Prostate gland (tissue), 2 donors: ENCODE measurements around the gene TMEM59.

ENCODE experiments used
- CTCF ChIP-seq, 4 experiments: fragments of 200-600 bp in 2 of 4; fragments of 450-650 bp in 2 of 4; sonication (generic) in 2 of 4; IDR thresholded peaks; 1 replicate in 3 of 4; 2 replicates in 1 of 4; pipeline ENCODE4 v1.5.1; 2016 to 2019; ENCODE audit warnings: antibody characterized with exemption in 4 of 4, mild to moderate bottlenecking in 2 of 4, moderate library complexity in 2 of 4
- POLR2A ChIP-seq: fragments of 450-650 bp; IDR thresholded peaks from one replicate; pipeline ENCODE4 v1.6.1; 2016; ENCODE audit warnings: antibody characterized with exemption, mild to moderate bottlenecking
- POLR2AphosphoS5 ChIP-seq: sonication (generic); formaldehyde crosslinking; IDR thresholded peaks from one replicate; pipeline ENCODE4 v1.6.1; 2017; ENCODE audit warnings: antibody characterized with exemption

- TF ChIP-seq POLR2A = no peak
- no peak for TF ChIP-seq CTCF (IDR thresholded peaks at IDR 0.05)
- peak; percentile 23 for TF ChIP-seq POLR2AphosphoS5
Measured at GRCh38 chr1:54047384-54048305, 5.4 kb downstream of the TMEM59 start.
